Nephron (organoid): ENCODE measurements around the gene CNST.

ENCODE experiments used
- H3K27ac Mint-ChIP-seq, 3 experiments: 2 replicates each; pipeline ENCODE4 v1.8.0; 2020; ENCODE audit warnings: mixed read lengths in 3 of 3, mild to moderate bottlenecking in 2 of 3, moderate library complexity in 1 of 3
- H3K27me3 Mint-ChIP-seq: 2 replicates; pipeline ENCODE4 v1.8.0; 2021; ENCODE audit warnings: low read depth, mild to moderate bottlenecking, moderate library complexity, mixed read lengths
- H3K36me3 Mint-ChIP-seq: 2 replicates; pipeline ENCODE4 v1.8.0; 2020; ENCODE audit warnings: low read depth, mixed read lengths
- H3K4me1 Mint-ChIP-seq: 2 replicates; pipeline ENCODE4 v1.8.0; 2020; ENCODE audit warnings: mixed read lengths
- H3K4me3 Mint-ChIP-seq, 3 experiments: 2 replicates each; pipeline ENCODE4 v1.8.0; 2020; ENCODE audit warnings: mild to moderate bottlenecking in 3 of 3, mixed read lengths in 3 of 3, moderate library complexity in 2 of 3
- H3K9me3 Mint-ChIP-seq: 2 replicates; pipeline ENCODE4 v1.8.0; 2020; ENCODE audit warnings: mixed read lengths
- TF ChIP-seq, protein P1 (sequence below), 3 experiments: fragments of 200-600 bp; sonication (generic); IDR thresholded peaks; one replicate each; pipeline ENCODE4 v1.5.0; 2021; ENCODE audit warnings: antibody characterized with exemption in 3 of 3; ENCODE audit not compliant: unreplicated experiment in 3 of 3

Gene CNST

GRCh38 chr1:246526915-246527314 lies 39.3 kb upstream of the CNST start:
- peaks cover 16% of the 10 kb centered on the region for H3K27me3 Mint-ChIP-seq

GRCh38 chr1:246527402-246528088 lies 38.7 kb upstream of the CNST start:
- Mint-ChIP-seq H3K27ac (no peak overlapping the region), H3K36me3 (no peaks in the 10 kb centered on the region), H3K9me3 (peaks cover 18% of the 10 kb centered on the region), H3K4me1 (no peaks in the 10 kb centered on the region), H3K4me3 (no peak overlapping the region), H3K27me3 (peaks cover 17% of the 10 kb centered on the region)
- TF ChIP-seq, protein P1, sequence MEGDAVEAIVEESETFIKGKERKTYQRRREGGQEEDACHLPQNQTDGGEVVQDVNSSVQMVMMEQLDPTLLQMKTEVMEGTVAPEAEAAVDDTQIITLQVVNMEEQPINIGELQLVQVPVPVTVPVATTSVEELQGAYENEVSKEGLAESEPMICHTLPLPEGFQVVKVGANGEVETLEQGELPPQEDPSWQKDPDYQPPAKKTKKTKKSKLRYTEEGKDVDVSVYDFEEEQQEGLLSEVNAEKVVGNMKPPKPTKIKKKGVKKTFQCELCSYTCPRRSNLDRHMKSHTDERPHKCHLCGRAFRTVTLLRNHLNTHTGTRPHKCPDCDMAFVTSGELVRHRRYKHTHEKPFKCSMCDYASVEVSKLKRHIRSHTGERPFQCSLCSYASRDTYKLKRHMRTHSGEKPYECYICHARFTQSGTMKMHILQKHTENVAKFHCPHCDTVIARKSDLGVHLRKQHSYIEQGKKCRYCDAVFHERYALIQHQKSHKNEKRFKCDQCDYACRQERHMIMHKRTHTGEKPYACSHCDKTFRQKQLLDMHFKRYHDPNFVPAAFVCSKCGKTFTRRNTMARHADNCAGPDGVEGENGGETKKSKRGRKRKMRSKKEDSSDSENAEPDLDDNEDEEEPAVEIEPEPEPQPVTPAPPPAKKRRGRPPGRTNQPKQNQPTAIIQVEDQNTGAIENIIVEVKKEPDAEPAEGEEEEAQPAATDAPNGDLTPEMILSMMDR (IDR thresholded peaks at IDR 0.05; ENCODE audit: unreplicated experiment in 3 of 3): no peak

More at GRCh38 chr1:246526915-246527314, 39.3 kb upstream of the CNST start:
- Mint-ChIP-seq H3K4me1 (no peaks in the 10 kb centered on the region), H3K4me3 (no peak overlapping the region), H3K36me3 (no peaks in the 10 kb centered on the region), H3K9me3 (peaks cover 20% of the 10 kb centered on the region), H3K27ac (no peak overlapping the region)
- TF ChIP-seq, protein P1 (IDR thresholded peaks at IDR 0.05; ENCODE audit: unreplicated experiment in 3 of 3): no peak

DNA sequence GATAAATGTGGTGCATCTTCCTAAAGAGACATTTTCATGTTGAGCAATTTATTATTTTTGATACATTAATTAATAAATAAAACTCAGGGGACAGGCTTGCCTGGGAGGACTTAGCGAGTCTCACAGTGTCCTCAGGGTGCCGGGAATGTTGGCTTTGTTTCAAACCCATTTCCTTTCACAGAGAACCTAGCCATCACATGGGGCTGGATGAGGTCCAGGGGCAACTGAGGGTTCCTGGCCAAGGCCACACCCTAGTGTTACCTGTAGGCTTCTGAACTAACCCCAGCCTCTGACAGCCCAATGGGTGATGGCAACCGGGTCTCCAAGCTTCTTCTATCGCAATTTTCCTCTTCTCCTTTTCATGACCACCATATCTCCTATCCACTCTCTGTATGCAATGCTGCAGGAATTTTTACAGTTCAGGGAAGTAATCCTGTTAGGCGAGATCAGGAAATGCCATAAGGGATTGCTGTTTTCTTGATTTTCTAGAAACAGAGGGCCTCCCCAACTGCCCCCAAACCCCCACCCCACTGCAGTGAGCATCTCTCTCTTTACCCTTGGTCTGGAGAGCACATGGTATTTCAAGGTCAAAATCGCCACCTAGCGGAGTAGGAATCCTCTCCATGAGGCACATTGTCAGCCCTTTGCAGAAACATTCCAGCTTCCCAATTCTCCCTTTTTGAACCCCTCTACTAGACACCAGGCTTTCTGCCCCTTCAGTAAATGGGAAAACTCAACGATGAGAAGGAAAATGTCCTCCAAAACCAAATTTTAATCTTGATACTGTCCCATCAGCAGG lies 37.1 kb upstream of the CNST start:
- no peak overlapping the region for H3K27ac Mint-ChIP-seq
- H3K9me3 Mint-ChIP-seq: peaks cover 18% of the 10 kb centered on the region
- TF ChIP-seq, protein P1 (IDR thresholded peaks at IDR 0.05; ENCODE audit: unreplicated experiment in 3 of 3): no peak
- no peaks in the 10 kb centered on the region for H3K36me3 Mint-ChIP-seq
- no peak overlapping the region for H3K4me3 Mint-ChIP-seq
- peaks cover 17% of the 10 kb centered on the region for H3K27me3 Mint-ChIP-seq
- H3K4me1 Mint-ChIP-seq: no peaks in the 10 kb centered on the region

DNA sequence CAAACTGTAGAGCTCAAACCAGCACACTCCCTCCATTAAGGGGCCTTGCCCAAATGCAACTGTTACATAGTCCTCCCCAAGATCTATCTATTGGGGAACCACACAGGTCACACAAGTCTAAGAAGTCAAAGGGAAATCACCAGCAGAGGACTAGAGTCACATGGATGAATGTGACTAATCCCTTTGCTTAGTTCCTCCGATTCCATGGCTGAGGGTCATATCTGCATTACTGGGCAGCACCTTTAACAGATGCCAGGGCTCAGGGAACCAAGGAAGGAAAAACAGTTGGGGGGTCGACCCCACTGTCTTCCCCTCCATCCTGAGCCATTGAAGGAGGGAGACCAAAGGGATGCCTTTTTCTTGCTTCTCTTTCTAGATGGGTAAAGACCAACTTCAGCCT lies 35.8 kb upstream of the CNST start:
- Mint-ChIP-seq H3K4me1 (no peaks in the 10 kb centered on the region), H3K27ac (no peak overlapping the region), H3K4me3 (no peak overlapping the region), H3K9me3 (peaks cover 18% of the 10 kb centered on the region), H3K36me3 (no peaks in the 10 kb centered on the region), H3K27me3 (peaks cover 17% of the 10 kb centered on the region)
- TF ChIP-seq, protein P1 (IDR thresholded peaks at IDR 0.05; ENCODE audit: unreplicated experiment in 3 of 3): no peak

- peaks cover 18% of the 10 kb centered on the region for H3K9me3 Mint-ChIP-seq
- TF ChIP-seq, protein P1 (IDR thresholded peaks at IDR 0.05; ENCODE audit: unreplicated experiment in 3 of 3): no peak
- peaks cover 10% of the 10 kb centered on the region for H3K27me3 Mint-ChIP-seq
- H3K36me3 Mint-ChIP-seq: no peaks in the 10 kb centered on the region
- H3K4me3 Mint-ChIP-seq: no peak overlapping the region
- H3K27ac Mint-ChIP-seq: no peak overlapping the region
- no peaks in the 10 kb centered on the region for H3K4me1 Mint-ChIP-seq
These were observed 33.7 kb upstream of the CNST start for GRCh38 chr1:246532519-246532918.
